Ovary (tissue), 3 donors: ENCODE data around the gene EXD3.

ENCODE experiments used
- EP300 ChIP-seq: sonication (generic); formaldehyde crosslinking; IDR thresholded peaks from one replicate; pipeline ENCODE4 v1.6.1; 2017; ENCODE audit warnings: antibody characterized with exemption
- POLR2A ChIP-seq: fragments of 450-650 bp; IDR thresholded peaks from one replicate; pipeline ENCODE4 v1.6.1; 2017; ENCODE audit warnings: antibody characterized with exemption, mild to moderate bottlenecking, moderate library complexity
- TF ChIP-seq, protein P1 (sequence below), 3 donors: fragments of 450-650 bp in 2 of 3; fragments of 200-600 bp in 1 of 3; IDR thresholded peaks; one replicate each; pipeline versions ENCODE4 v1.5.1 to v1.8.0; 2016 to 2022; ENCODE audit warnings: antibody characterized with exemption in 3 of 3, mild to moderate bottlenecking in 1 of 3
- donor health status: DM: no; HTN: no; CAD: no.

- TF ChIP-seq POLR2A (no peak), EP300 (no peak)
- TF ChIP-seq, protein P1, sequence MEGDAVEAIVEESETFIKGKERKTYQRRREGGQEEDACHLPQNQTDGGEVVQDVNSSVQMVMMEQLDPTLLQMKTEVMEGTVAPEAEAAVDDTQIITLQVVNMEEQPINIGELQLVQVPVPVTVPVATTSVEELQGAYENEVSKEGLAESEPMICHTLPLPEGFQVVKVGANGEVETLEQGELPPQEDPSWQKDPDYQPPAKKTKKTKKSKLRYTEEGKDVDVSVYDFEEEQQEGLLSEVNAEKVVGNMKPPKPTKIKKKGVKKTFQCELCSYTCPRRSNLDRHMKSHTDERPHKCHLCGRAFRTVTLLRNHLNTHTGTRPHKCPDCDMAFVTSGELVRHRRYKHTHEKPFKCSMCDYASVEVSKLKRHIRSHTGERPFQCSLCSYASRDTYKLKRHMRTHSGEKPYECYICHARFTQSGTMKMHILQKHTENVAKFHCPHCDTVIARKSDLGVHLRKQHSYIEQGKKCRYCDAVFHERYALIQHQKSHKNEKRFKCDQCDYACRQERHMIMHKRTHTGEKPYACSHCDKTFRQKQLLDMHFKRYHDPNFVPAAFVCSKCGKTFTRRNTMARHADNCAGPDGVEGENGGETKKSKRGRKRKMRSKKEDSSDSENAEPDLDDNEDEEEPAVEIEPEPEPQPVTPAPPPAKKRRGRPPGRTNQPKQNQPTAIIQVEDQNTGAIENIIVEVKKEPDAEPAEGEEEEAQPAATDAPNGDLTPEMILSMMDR (IDR thresholded peaks at IDR 0.05): no peak
These were observed 69.5 kb downstream of the EXD3 start for GRCh38 chr9:137353223-137354152.
